HepG2 (cell line): ENCODE data around the gene NPAS2. TPM values are rescaled to one million over a fixed set of nuclear protein-coding genes. Genes with fewer than 3 reads are reported as not detected.
A peak's percentile ranks its signal among the peaks of the same experiment; 100 is the strongest.

Source experiments
- CBX5 ChIP-seq: sonication (generic); formaldehyde crosslinking; IDR thresholded peaks from 2 replicates; pipeline ENCODE4 v1.4.0; 2020; ENCODE audit warnings: missing genetic modification reagents, borderline replicate concordance
- FOXM1 ChIP-seq: sonication (generic); formaldehyde crosslinking; IDR thresholded peaks from 2 replicates; pipeline ENCODE4 v1.5.0; 2020; ENCODE audit warnings: missing genetic modification reagents
- HDAC6 ChIP-seq: fragments of 200-600 bp; sonication (generic); IDR thresholded peaks from 2 replicates; pipeline ENCODE4 v1.7.0; 2017; ENCODE audit warnings: mild to moderate bottlenecking, antibody characterized with exemption, low read length, low read depth
- HMG20B ChIP-seq: conservative IDR thresholded peaks from 2 replicates; pipeline ENCODE4 v1.6.1; 2016; ENCODE audit warnings: missing genetic modification reagents, missing compliant biosample characterization
- KLF6 ChIP-seq: IDR thresholded peaks from 2 replicates; pipeline ENCODE4 v1.8.0; 2016; ENCODE audit warnings: missing biosample characterization, missing genetic modification reagents
- MED1 ChIP-seq: sonication (generic); formaldehyde crosslinking; IDR thresholded peaks from 2 replicates; pipeline ENCODE4 v1.4.0; 2020; ENCODE audit warnings: missing genetic modification reagents
- PRMT3 ChIP-seq: sonication (generic); formaldehyde crosslinking; IDR thresholded peaks from 2 replicates; pipeline ENCODE4 v1.8.1; 2022; ENCODE audit warnings: low read depth, mild to moderate bottlenecking, moderate library complexity, missing genetic modification reagents, borderline replicate concordance
- RARA ChIP-seq: IDR thresholded peaks from 2 replicates; pipeline ENCODE4 v1.6.1; 2016; ENCODE audit warnings: missing genetic modification reagents, missing compliant biosample characterization
- RXRA ChIP-seq: sonication (generic); formaldehyde crosslinking; IDR thresholded peaks from 2 replicates; pipeline ENCODE4 v1.5.1; 2020; ENCODE audit warnings: missing genetic modification reagents
- ZBTB7B ChIP-seq: sonication (generic); formaldehyde crosslinking; IDR thresholded peaks from 2 replicates; pipeline ENCODE4 v1.4.0; 2020; ENCODE audit warnings: missing genetic modification reagents
- ZFP90 ChIP-seq: sonication (generic); formaldehyde crosslinking; IDR thresholded peaks from 2 replicates; pipeline ENCODE4 v1.8.0; 2022; ENCODE audit warnings: missing genetic modification reagents, mild to moderate bottlenecking, inconsistent platforms, borderline replicate concordance
- ZNF124 ChIP-seq: sonication (generic); formaldehyde crosslinking; IDR thresholded peaks from 2 replicates; pipeline ENCODE4 v1.4.0; 2020; ENCODE audit warnings: missing genetic modification reagents
- ZNF337 ChIP-seq: sonication (generic); formaldehyde crosslinking; IDR thresholded peaks from 2 replicates; pipeline ENCODE4 v1.5.1; 2020; ENCODE audit warnings: missing genetic modification reagents, low read depth, mild to moderate bottlenecking, borderline replicate concordance
- ZNF607 ChIP-seq: sonication (generic); formaldehyde crosslinking; IDR thresholded peaks from 2 replicates; pipeline ENCODE4 v1.5.1; 2020; ENCODE audit warnings: missing genetic modification reagents, mild to moderate bottlenecking, borderline replicate concordance
- ZNF644 ChIP-seq: IDR thresholded peaks from 2 replicates; pipeline ENCODE4 v1.6.1; 2016; ENCODE audit warnings: low read depth
- ZNF780A ChIP-seq: sonication (generic); formaldehyde crosslinking; IDR thresholded peaks from 2 replicates; pipeline ENCODE4 v1.8.0; 2022; ENCODE audit warnings: mild to moderate bottlenecking, missing genetic modification reagents, moderate library complexity
- ZSCAN12 ChIP-seq: sonication (generic); formaldehyde crosslinking; IDR thresholded peaks from 2 replicates; pipeline ENCODE4 v1.9.0; 2021; ENCODE audit warnings: mild to moderate bottlenecking, missing genetic modification reagents
- polyA plus RNA-seq, 8 experiments: library from polyadenylated mRNA; depleted of rRNA in 3 of 8; stranded (reverse) in 7 of 8; unstranded in 1 of 8; fragments of >200 nt; fragmentation: Illumina TruSeq in 4 of 8; extraction: Trizol in 4 of 8; gene quantifications; 2 replicates each; pipeline versions ENCODE4 v1.2.1 to v1.2.3, GENCODE V29; 2011 to 2016; ENCODE audit warnings: low read depth in 4 of 8, missing spikeins in 1 of 8, mixed read lengths in 1 of 8; ENCODE audit not compliant: insufficient read depth in 1 of 8
- total RNA-seq, 5 experiments: library from RNA; depleted of rRNA; stranded (reverse); fragments of >200 nt; fragmentation: Illumina TruSeq; extraction: Trizol; gene quantifications; 2 replicates each; pipeline ENCODE4 v1.2.3, GENCODE V29; 2016; ENCODE audit warnings: low read depth in 1 of 5
- TF ChIP-seq, protein P1 (sequence below): sonication (generic); formaldehyde crosslinking; IDR thresholded peaks from 2 replicates; pipeline ENCODE4 v1.4.0; 2020; ENCODE audit warnings: missing genetic modification reagents, borderline replicate concordance
- TF ChIP-seq, protein P2 (sequence below): sonication (generic); formaldehyde crosslinking; IDR thresholded peaks from 2 replicates; pipeline ENCODE4 v1.5.0; 2020; ENCODE audit warnings: mild to moderate bottlenecking, missing genetic modification reagents
- TF ChIP-seq, protein P3 (sequence below): IDR thresholded peaks from 2 replicates; pipeline ENCODE4 v1.6.1; 2016; ENCODE audit warnings: low read depth, borderline replicate concordance
- TF ChIP-seq, protein P4 (sequence below): sonication (generic); formaldehyde crosslinking; IDR thresholded peaks from 2 replicates; pipeline ENCODE4 v1.5.1; 2020; ENCODE audit warnings: mild to moderate bottlenecking, moderate library complexity, missing genetic modification reagents

NPAS2 gene
- total and polyA plus RNA-seq, 2 of the 13 experiments (the other 11 are each of a cell fraction or from before 2014, with no cell fraction given): 14.8 to 37.5 TPM

DNA sequence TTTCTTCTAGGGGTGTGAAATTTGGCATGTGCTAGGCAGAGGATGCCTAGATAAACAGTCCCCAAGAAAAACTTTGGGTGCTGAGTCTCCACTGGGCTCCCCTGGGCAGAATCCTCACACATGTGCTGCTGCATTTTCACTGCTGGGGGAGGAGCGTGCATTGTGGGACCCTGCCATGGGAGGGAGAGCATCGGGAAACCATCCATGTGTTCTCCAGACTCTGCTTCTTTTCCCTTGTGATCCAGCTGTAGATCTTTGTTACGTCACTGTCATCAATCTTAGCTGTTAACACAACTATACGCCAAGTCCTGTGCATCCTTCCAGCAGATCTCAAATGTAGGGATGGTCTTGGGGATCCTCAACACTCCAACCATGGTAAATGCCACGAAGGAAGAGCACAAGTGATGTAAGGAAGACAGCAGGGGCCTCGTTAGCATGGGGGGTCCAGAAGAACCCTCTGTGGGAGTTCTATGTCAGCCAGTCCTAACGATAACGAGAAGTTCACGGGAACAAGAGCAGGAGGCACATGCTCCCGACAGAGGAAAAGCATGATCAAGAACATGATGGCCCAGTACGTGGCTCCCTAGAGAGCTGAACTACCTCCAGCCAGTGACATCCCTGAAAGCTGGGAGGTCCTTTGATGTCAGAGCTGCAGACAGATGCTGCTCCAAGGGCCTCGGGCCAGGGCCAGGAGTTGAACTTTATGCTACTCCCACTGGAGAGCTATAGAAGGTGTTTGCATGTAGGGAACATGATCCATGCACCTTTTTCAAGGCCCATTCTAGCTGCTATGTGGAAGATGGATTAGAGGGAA is 41.1 kb upstream of the NPAS2 start (continued):
- TF ChIP-seq HDAC6 (no peak), HMG20B (CRISPR knock-in tag) (no peak), ZNF780A (CRISPR knock-in tag) (peak; percentile 80; the same call in 1 of the 2 replicates), FOXM1 (CRISPR knock-in tag) (no peak), RARA (CRISPR knock-in tag) (peak; percentile 79), MED1 (CRISPR knock-in tag) (peak; percentile 85), KLF6 (CRISPR knock-in tag) (no peak), PRMT3 (CRISPR knock-in tag) (no peak), ZNF607 (CRISPR knock-in tag) (0 out of 2 replicates have a peak, but pooled peaks have one; percentile 53), ZNF644 (0 out of 2 replicates have a peak, but pooled peaks have one; percentile 48), ZNF337 (CRISPR knock-in tag) (no peak), ZNF124 (CRISPR knock-in tag) (no peak), ZSCAN12 (CRISPR knock-in tag) (no peak), ZFP90 (CRISPR knock-in tag) (no peak), RXRA (CRISPR knock-in tag) (peak; percentile 73), CBX5 (CRISPR knock-in tag) (no peak; the same call in 1 of the 2 replicates), ZBTB7B (0 out of 2 replicates have a peak, but pooled peaks have one; percentile 49)
- TF ChIP-seq, protein P1, sequence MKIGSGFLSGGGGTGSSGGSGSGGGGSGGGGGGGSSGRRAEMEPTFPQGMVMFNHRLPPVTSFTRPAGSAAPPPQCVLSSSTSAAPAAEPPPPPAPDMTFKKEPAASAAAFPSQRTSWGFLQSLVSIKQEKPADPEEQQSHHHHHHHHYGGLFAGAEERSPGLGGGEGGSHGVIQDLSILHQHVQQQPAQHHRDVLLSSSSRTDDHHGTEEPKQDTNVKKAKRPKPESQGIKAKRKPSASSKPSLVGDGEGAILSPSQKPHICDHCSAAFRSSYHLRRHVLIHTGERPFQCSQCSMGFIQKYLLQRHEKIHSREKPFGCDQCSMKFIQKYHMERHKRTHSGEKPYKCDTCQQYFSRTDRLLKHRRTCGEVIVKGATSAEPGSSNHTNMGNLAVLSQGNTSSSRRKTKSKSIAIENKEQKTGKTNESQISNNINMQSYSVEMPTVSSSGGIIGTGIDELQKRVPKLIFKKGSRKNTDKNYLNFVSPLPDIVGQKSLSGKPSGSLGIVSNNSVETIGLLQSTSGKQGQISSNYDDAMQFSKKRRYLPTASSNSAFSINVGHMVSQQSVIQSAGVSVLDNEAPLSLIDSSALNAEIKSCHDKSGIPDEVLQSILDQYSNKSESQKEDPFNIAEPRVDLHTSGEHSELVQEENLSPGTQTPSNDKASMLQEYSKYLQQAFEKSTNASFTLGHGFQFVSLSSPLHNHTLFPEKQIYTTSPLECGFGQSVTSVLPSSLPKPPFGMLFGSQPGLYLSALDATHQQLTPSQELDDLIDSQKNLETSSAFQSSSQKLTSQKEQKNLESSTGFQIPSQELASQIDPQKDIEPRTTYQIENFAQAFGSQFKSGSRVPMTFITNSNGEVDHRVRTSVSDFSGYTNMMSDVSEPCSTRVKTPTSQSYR (CRISPR knock-in tag): peak; percentile 31; the same call in 1 of the 2 replicates
- TF ChIP-seq, protein P2, sequence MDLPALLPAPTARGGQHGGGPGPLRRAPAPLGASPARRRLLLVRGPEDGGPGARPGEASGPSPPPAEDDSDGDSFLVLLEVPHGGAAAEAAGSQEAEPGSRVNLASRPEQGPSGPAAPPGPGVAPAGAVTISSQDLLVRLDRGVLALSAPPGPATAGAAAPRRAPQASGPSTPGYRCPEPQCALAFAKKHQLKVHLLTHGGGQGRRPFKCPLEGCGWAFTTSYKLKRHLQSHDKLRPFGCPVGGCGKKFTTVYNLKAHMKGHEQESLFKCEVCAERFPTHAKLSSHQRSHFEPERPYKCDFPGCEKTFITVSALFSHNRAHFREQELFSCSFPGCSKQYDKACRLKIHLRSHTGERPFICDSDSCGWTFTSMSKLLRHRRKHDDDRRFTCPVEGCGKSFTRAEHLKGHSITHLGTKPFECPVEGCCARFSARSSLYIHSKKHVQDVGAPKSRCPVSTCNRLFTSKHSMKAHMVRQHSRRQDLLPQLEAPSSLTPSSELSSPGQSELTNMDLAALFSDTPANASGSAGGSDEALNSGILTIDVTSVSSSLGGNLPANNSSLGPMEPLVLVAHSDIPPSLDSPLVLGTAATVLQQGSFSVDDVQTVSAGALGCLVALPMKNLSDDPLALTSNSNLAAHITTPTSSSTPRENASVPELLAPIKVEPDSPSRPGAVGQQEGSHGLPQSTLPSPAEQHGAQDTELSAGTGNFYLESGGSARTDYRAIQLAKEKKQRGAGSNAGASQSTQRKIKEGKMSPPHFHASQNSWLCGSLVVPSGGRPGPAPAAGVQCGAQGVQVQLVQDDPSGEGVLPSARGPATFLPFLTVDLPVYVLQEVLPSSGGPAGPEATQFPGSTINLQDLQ (CRISPR knock-in tag): no peak
- TF ChIP-seq, protein P3, sequence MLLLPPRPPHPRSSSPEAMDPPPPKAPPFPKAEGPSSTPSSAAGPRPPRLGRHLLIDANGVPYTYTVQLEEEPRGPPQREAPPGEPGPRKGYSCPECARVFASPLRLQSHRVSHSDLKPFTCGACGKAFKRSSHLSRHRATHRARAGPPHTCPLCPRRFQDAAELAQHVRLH (CRISPR knock-in tag): 0 out of 2 replicates have a peak, but pooled peaks have one; percentile 20
- TF ChIP-seq, protein P4, sequence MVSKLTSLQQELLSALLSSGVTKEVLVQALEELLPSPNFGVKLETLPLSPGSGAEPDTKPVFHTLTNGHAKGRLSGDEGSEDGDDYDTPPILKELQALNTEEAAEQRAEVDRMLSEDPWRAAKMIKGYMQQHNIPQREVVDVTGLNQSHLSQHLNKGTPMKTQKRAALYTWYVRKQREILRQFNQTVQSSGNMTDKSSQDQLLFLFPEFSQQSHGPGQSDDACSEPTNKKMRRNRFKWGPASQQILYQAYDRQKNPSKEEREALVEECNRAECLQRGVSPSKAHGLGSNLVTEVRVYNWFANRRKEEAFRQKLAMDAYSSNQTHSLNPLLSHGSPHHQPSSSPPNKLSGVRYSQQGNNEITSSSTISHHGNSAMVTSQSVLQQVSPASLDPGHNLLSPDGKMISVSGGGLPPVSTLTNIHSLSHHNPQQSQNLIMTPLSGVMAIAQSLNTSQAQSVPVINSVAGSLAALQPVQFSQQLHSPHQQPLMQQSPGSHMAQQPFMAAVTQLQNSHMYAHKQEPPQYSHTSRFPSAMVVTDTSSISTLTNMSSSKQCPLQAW (CRISPR knock-in tag): peak; percentile 44; the same call in 1 of the 2 replicates
